Measurements from ENCODE around the gene RASAL2.

RASAL2 gene

GRCh38 chr1:178093951-178094738 lies at the start of gene RASAL2:
Gene RASAL2, plus strand, starts transcription at chr1:178094104. Its CDS starts 389 bp downstream, at chr1:178094493.
- FAIRE-seq: no peak
- DNase-seq (ENCODE audit: insufficient read length, low spot score): peak; percentile 60

- DNase-seq (ENCODE audit: insufficient read length, low spot score) (no peak), FAIRE-seq (no peak)
Observed at GRCh38 chr1:178046591-178047270, 47.2 kb upstream of the RASAL2 start.

- FAIRE-seq (no peak), DNase-seq (ENCODE audit: insufficient read length, low spot score) (no peak)
Observed at GRCh38 chr1:178047403-178048093, 46.4 kb upstream of the RASAL2 start.

GRCh38 chr1:178048426-178048825 lies 45.5 kb upstream of the RASAL2 start:
- no peak for DNase-seq (ENCODE audit: insufficient read length, low spot score)

GRCh38 chr1:178048883-178049282 lies 45.0 kb upstream of the RASAL2 start:
- no peak for FAIRE-seq
- no peak for DNase-seq (ENCODE audit: insufficient read length, low spot score)

More at GRCh38 chr1:178048426-178048825, 45.5 kb upstream of the RASAL2 start:
- no peak for FAIRE-seq

GRCh38 chr1:178050084-178050483 lies 43.8 kb upstream of the RASAL2 start:
- DNase-seq (ENCODE audit: insufficient read length, low spot score) (no peak), FAIRE-seq (no peak)

GRCh38 chr1:178051071-178051470 lies 42.8 kb upstream of the RASAL2 start:
- DNase-seq (ENCODE audit: insufficient read length, low spot score) (no peak), FAIRE-seq (no peak)

GRCh38 chr1:178052650-178053461 lies 41.0 kb upstream of the RASAL2 start:
- FAIRE-seq (no peak), DNase-seq (ENCODE audit: insufficient read length, low spot score) (no peak)

GRCh38 chr1:178055093-178055492 lies 38.8 kb upstream of the RASAL2 start:
- FAIRE-seq: no peak

GRCh38 chr1:178055779-178056471 lies 38.0 kb upstream of the RASAL2 start:
- FAIRE-seq: peak; percentile 33
- no peak for DNase-seq (ENCODE audit: insufficient read length, low spot score)

More at GRCh38 chr1:178055093-178055492, 38.8 kb upstream of the RASAL2 start:
- DNase-seq (ENCODE audit: insufficient read length, low spot score): peak; percentile 64

- DNase-seq (ENCODE audit: insufficient read length, low spot score) (no peak), FAIRE-seq (no peak)
Observed at GRCh38 chr1:178057141-178057765, 36.7 kb upstream of the RASAL2 start.

GRCh38 chr1:178057912-178058534 lies 35.9 kb upstream of the RASAL2 start:
- DNase-seq (ENCODE audit: insufficient read length, low spot score) (peak; percentile 31), FAIRE-seq (no peak)

GRCh38 chr1:178060789-178061556 lies 32.9 kb upstream of the RASAL2 start:
- DNase-seq (ENCODE audit: insufficient read length, low spot score) (peak; percentile 42), FAIRE-seq (no peak)

- FAIRE-seq (no peak), DNase-seq (ENCODE audit: insufficient read length, low spot score) (no peak)
Observed at GRCh38 chr1:178061620-178062019, 32.3 kb upstream of the RASAL2 start.

- DNase-seq (ENCODE audit: insufficient read length, low spot score) (no peak), FAIRE-seq (no peak)
Observed at GRCh38 chr1:178064191-178064821, 29.6 kb upstream of the RASAL2 start.

- no peak for FAIRE-seq
Observed at GRCh38 chr1:178065250-178065649, 28.7 kb upstream of the RASAL2 start.

GRCh38 chr1:178066296-178066907 lies 27.5 kb upstream of the RASAL2 start:
- no peak for FAIRE-seq

More at GRCh38 chr1:178065250-178065649, 28.7 kb upstream of the RASAL2 start:
- no peak for DNase-seq (ENCODE audit: insufficient read length, low spot score)

More at GRCh38 chr1:178066296-178066907, 27.5 kb upstream of the RASAL2 start:
- DNase-seq (ENCODE audit: insufficient read length, low spot score): no peak

Measured in HTR-8/SVneo (cell line).